ENCODE results near the gene OSBPL10. TPM values are rescaled to one million over a fixed set of nuclear protein-coding genes. Genes with fewer than 3 reads are reported as not detected.

The OSBPL10 gene
- total RNA-seq, 1 experiment from 2014 or later: 48.0 TPM

- Histone ChIP-seq H3K9me2 (replicated peaks; ENCODE audit: low read length) (no peaks in the 10 kb centered on the region), H2AFZ (ENCODE audit: low read length) (no peak overlapping the region), H3K27me3 (ENCODE audit: low read length) (no peaks in the 10 kb centered on the region), H3K4me1 (ENCODE audit: insufficient read depth, low read length) (no peaks in the 10 kb centered on the region), H4K20me1 (ENCODE audit: low read length) (no peaks in the 10 kb centered on the region), H3K27ac (ENCODE audit: low read length) (no peak overlapping the region), H3K36me3 (ENCODE audit: low read depth, low read length) (no peaks in the 10 kb centered on the region), H3K9ac (ENCODE audit: low read length) (no peak overlapping the region), H3K9me3 (ENCODE audit: low read length) (no peaks in the 10 kb centered on the region), H3F3A (ENCODE audit: low read length, unreplicated experiment) (no peaks in the 10 kb centered on the region), H3K4me2 (ENCODE audit: low read length) (no peak overlapping the region), H3K79me2 (ENCODE audit: low read length) (no peaks in the 10 kb centered on the region), H3K4me3 (ENCODE audit: low read length) (no peak overlapping the region)
- TF ChIP-seq CTCF (conservative IDR thresholded peaks at IDR 0.05; ENCODE audit: low read depth, low read length): no peak
- no peak for TF ChIP-seq EZH2phosphoT487 (IDR thresholded peaks at IDR 0.05; ENCODE audit: borderline replicate concordance, low read length)
- no peak for TF ChIP-seq EZH2 (IDR thresholded peaks at IDR 0.05; ENCODE audit: low read length, unreplicated experiment)
- no peak for ATAC-seq
- DNase-seq: no peak
- ChIA-PET POLR2A (ENCODE audit: unreplicated experiment) (no interaction called here), CTCF (no interaction called here)
- intact Hi-C loops (cut with micrococcal nuclease): no loop called here
- BruUV-seq (replicated peaks): no TSS peak
Measured at GRCh38 chr3:31793821-31794220, 187.2 kb downstream of the OSBPL10 start.

DNA sequence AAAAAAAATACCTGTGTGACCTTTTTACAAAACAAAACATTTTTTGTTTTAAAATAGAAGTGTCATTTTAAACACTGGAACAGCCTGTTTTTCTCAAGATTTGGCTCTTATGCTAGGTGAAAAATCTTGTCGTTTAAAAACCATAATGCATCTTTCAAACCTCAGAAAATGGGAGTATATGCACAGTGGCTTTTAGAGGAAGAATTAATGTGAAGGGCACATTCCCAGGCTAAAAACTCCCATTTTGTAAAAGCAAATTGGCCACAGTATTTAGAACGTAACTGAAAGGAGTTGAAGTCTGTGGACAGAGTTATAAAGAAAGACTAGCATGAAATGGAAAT lies 190.0 kb downstream of the OSBPL10 start:
- no peak overlapping the region for H3K4me2 ChIP-seq (ENCODE audit: low read length)
- intact Hi-C loops (cut with micrococcal nuclease): no loop called here
- no peak overlapping the region for H2AFZ ChIP-seq (ENCODE audit: low read length)
- TF ChIP-seq EZH2 (IDR thresholded peaks at IDR 0.05; ENCODE audit: low read length, unreplicated experiment) (no peak), EZH2phosphoT487 (IDR thresholded peaks at IDR 0.05; ENCODE audit: borderline replicate concordance, low read length) (no peak), CTCF (conservative IDR thresholded peaks at IDR 0.05; ENCODE audit: low read depth, low read length) (no peak)
- H3K9me3 ChIP-seq (ENCODE audit: low read length): no peaks in the 10 kb centered on the region
- no peak overlapping the region for H3K27ac ChIP-seq (ENCODE audit: low read length)
- no peaks in the 10 kb centered on the region for H4K20me1 ChIP-seq (ENCODE audit: low read length)
- ATAC-seq (no peak), DNase-seq (no peak)
- H3F3A ChIP-seq (ENCODE audit: low read length, unreplicated experiment): no peaks in the 10 kb centered on the region
- no peaks in the 10 kb centered on the region for H3K9me2 ChIP-seq (replicated peaks; ENCODE audit: low read length)
- no peak overlapping the region for H3K9ac ChIP-seq (ENCODE audit: low read length)
- H3K4me1 ChIP-seq (ENCODE audit: insufficient read depth, low read length): no peaks in the 10 kb centered on the region
- H3K4me3 ChIP-seq (ENCODE audit: low read length): no peak overlapping the region
- no TSS peak for BruUV-seq (replicated peaks)
- no peaks in the 10 kb centered on the region for H3K27me3 ChIP-seq (ENCODE audit: low read length)
- POLR2A ChIA-PET (ENCODE audit: unreplicated experiment): no interaction called here
- CTCF ChIA-PET: no interaction called here
- H3K36me3 ChIP-seq (ENCODE audit: low read depth, low read length): no peaks in the 10 kb centered on the region
- H3K79me2 ChIP-seq (ENCODE audit: low read length): no peaks in the 10 kb centered on the region

- Histone ChIP-seq H3K4me3 (ENCODE audit: low read length) (no peak overlapping the region), H4K20me1 (ENCODE audit: low read length) (no peaks in the 10 kb centered on the region), H3F3A (ENCODE audit: low read length, unreplicated experiment) (no peaks in the 10 kb centered on the region), H3K27ac (ENCODE audit: low read length) (no peak overlapping the region), H2AFZ (ENCODE audit: low read length) (no peak overlapping the region), H3K9me2 (replicated peaks; ENCODE audit: low read length) (no peaks in the 10 kb centered on the region), H3K27me3 (ENCODE audit: low read length) (no peaks in the 10 kb centered on the region), H3K9me3 (ENCODE audit: low read length) (no peaks in the 10 kb centered on the region), H3K79me2 (ENCODE audit: low read length) (no peaks in the 10 kb centered on the region), H3K9ac (ENCODE audit: low read length) (no peak overlapping the region), H3K4me1 (ENCODE audit: insufficient read depth, low read length) (no peaks in the 10 kb centered on the region), H3K36me3 (ENCODE audit: low read depth, low read length) (no peaks in the 10 kb centered on the region), H3K4me2 (ENCODE audit: low read length) (no peak overlapping the region)
- no peak for DNase-seq
- intact Hi-C loops (cut with micrococcal nuclease): no loop called here
- ChIA-PET POLR2A (ENCODE audit: unreplicated experiment) (no interaction called here), CTCF (no interaction called here)
- no peak for TF ChIP-seq CTCF (conservative IDR thresholded peaks at IDR 0.05; ENCODE audit: low read depth, low read length)
- TF ChIP-seq EZH2phosphoT487 (IDR thresholded peaks at IDR 0.05; ENCODE audit: borderline replicate concordance, low read length): no peak
- TF ChIP-seq EZH2 (IDR thresholded peaks at IDR 0.05; ENCODE audit: low read length, unreplicated experiment): no peak
- no peak for ATAC-seq
- BruUV-seq (replicated peaks): no TSS peak
Measured at GRCh38 chr3:31790193-31791089, 190.6 kb downstream of the OSBPL10 start.

All from PC-3 (cell line).